HepG2 (cell line): ENCODE results near the gene CTNNA3.

Source experiments
- DPF2 ChIP-seq: sonication (generic); formaldehyde crosslinking; IDR thresholded peaks from 2 replicates; pipeline ENCODE4 v1.4.0; 2020; ENCODE audit warnings: mild to moderate bottlenecking, low read depth, missing genetic modification reagents, borderline replicate concordance
- IRF2 ChIP-seq: IDR thresholded peaks from 2 replicates; pipeline ENCODE4 v1.6.1; 2018; ENCODE audit warnings: missing genetic modification reagents, missing compliant biosample characterization
- SMC3 ChIP-seq: IDR thresholded peaks from 2 replicates; pipeline ENCODE4 v1.6.1; 2011; ENCODE audit warnings: low read length, improper control_type of control experiment
- ZNF367 ChIP-seq: sonication (generic); formaldehyde crosslinking; IDR thresholded peaks from 2 replicates; pipeline ENCODE4 v1.4.0; 2020; ENCODE audit warnings: missing genetic modification reagents, borderline replicate concordance
- ZSCAN12 ChIP-seq: sonication (generic); formaldehyde crosslinking; IDR thresholded peaks from 2 replicates; pipeline ENCODE4 v1.9.0; 2021; ENCODE audit warnings: mild to moderate bottlenecking, missing genetic modification reagents
- TF ChIP-seq, protein P1 (sequence below): sonication (generic); formaldehyde crosslinking; IDR thresholded peaks from 2 replicates; pipeline ENCODE4 v1.8.1; 2023; ENCODE audit warnings: missing genetic modification reagents, inconsistent platforms, borderline replicate concordance
- TF ChIP-seq, protein P2 (sequence below): sonication (generic); formaldehyde crosslinking; IDR thresholded peaks from 2 replicates; pipeline ENCODE4 v1.5.0; 2020; ENCODE audit warnings: mild to moderate bottlenecking, missing genetic modification reagents, moderate library complexity
- TF ChIP-seq, protein P3 (sequence below): sonication (generic); formaldehyde crosslinking; IDR thresholded peaks from 2 replicates; pipeline ENCODE4 v1.4.0; 2020; ENCODE audit warnings: low read depth, mild to moderate bottlenecking, missing genetic modification reagents

DNA sequence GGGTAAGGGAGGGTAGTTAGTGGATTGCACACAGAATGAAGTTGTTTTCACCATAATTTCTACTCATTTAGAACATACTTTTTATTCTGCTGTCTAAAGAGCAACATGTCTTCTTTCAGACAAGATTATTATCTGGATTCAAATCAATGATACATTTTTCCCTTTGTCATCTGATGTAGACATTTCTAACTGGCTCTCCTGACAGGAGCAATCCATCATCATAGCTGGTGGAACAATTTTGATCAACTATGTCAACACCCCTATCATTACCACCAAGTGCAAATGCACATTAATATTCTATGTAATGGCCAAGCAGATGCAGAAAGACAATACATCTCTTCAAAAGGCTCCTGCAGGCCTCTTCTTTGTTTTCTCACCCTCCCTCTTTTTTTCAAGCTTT, 1443.0 kb downstream of the CTNNA3 start:
- TF ChIP-seq, protein P1, sequence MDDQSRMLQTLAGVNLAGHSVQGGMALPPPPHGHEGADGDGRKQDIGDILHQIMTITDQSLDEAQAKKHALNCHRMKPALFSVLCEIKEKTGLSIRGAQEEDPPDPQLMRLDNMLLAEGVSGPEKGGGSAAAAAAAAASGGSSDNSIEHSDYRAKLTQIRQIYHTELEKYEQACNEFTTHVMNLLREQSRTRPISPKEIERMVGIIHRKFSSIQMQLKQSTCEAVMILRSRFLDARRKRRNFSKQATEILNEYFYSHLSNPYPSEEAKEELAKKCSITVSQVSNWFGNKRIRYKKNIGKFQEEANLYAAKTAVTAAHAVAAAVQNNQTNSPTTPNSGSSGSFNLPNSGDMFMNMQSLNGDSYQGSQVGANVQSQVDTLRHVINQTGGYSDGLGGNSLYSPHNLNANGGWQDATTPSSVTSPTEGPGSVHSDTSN (CRISPR knock-in tag) = no peak
- TF ChIP-seq SMC3 (no peak), ZNF367 (CRISPR knock-in tag) (no peak), IRF2 (no peak), ZSCAN12 (CRISPR knock-in tag) (no peak), DPF2 (CRISPR knock-in tag) (no peak)
- TF ChIP-seq, protein P2, sequence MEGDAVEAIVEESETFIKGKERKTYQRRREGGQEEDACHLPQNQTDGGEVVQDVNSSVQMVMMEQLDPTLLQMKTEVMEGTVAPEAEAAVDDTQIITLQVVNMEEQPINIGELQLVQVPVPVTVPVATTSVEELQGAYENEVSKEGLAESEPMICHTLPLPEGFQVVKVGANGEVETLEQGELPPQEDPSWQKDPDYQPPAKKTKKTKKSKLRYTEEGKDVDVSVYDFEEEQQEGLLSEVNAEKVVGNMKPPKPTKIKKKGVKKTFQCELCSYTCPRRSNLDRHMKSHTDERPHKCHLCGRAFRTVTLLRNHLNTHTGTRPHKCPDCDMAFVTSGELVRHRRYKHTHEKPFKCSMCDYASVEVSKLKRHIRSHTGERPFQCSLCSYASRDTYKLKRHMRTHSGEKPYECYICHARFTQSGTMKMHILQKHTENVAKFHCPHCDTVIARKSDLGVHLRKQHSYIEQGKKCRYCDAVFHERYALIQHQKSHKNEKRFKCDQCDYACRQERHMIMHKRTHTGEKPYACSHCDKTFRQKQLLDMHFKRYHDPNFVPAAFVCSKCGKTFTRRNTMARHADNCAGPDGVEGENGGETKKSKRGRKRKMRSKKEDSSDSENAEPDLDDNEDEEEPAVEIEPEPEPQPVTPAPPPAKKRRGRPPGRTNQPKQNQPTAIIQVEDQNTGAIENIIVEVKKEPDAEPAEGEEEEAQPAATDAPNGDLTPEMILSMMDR = no peak
- TF ChIP-seq, protein P3, sequence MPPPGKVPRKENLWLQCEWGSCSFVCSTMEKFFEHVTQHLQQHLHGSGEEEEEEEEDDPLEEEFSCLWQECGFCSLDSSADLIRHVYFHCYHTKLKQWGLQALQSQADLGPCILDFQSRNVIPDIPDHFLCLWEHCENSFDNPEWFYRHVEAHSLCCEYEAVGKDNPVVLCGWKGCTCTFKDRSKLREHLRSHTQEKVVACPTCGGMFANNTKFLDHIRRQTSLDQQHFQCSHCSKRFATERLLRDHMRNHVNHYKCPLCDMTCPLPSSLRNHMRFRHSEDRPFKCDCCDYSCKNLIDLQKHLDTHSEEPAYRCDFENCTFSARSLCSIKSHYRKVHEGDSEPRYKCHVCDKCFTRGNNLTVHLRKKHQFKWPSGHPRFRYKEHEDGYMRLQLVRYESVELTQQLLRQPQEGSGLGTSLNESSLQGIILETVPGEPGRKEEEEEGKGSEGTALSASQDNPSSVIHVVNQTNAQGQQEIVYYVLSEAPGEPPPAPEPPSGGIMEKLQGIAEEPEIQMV (CRISPR knock-in tag) = no peak
